ENCODE results near the gene TSPOAP1. TPM values are rescaled to one million over a fixed set of nuclear protein-coding genes. Genes with fewer than 3 reads are reported as not detected.

The TSPOAP1 gene
- total RNA-seq, 2 experiments from 2014 or later = 17.8 to 19.5 TPM

DNA sequence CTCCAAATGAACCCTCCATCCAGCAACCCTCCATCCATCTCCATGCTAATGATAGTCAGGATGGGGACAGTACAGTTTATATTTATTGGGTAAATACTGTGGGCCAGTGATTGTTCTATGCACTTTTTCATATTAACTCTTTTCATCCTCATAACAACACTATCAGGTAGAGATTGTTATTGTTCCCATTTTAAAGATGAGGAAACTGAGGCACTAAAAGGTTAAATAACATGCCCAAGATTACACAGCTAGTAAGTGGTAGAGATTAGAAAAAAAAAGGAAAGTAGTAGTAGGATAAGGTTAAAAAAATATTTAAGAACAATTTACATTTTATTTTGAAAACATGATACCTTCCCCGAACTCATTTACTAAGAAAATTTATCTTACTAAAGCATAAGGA is 45.3 kb upstream of the TSPOAP1 start:
- ATAC-seq (ENCODE audit: poor library complexity) (no peak), DNase-seq (no peak)
- Mint-ChIP-seq H3K27me3 (no peaks in the 10 kb centered on the region), H3K27ac (no peak overlapping the region), H3K9me3 (no peaks in the 10 kb centered on the region), H3K36me3 (ENCODE audit: low read depth) (no peaks in the 10 kb centered on the region), H3K4me1 (ENCODE audit: low read depth) (peaks cover 17% of the 10 kb centered on the region), H3K4me3 (no peak overlapping the region)
- POLR2A ChIA-PET = interaction anchor here (0.7 to 1.1 kb wide), 3 partner anchors 12 to 905 kb away, joined by 3 read pairs; partner anchors contain the start of gene SUPT4H1
- Histone ChIP-seq H3K4me1 (ENCODE audit: insufficient read depth, low read length) (peaks cover 10% of the 10 kb centered on the region), H3K36me3 (ENCODE audit: insufficient read depth, low read length) (no peaks in the 10 kb centered on the region), H3K27me3 (ENCODE audit: control insufficient read depth in 1 of 2, insufficient read depth in 2 of 2, low read length in 2 of 2) (no peaks in the 10 kb centered on the region), H3K27ac (ENCODE audit: low read depth in 1 of 2, low read length in 2 of 2) (no peak overlapping the region), H3K4me3 (ENCODE audit: low read length) (no peak overlapping the region), H3K9me3 (ENCODE audit: control insufficient read depth in 1 of 2, insufficient read depth in 1 of 2, low read length in 2 of 2) (no peaks in the 10 kb centered on the region)
- TF ChIP-seq, protein P1, sequence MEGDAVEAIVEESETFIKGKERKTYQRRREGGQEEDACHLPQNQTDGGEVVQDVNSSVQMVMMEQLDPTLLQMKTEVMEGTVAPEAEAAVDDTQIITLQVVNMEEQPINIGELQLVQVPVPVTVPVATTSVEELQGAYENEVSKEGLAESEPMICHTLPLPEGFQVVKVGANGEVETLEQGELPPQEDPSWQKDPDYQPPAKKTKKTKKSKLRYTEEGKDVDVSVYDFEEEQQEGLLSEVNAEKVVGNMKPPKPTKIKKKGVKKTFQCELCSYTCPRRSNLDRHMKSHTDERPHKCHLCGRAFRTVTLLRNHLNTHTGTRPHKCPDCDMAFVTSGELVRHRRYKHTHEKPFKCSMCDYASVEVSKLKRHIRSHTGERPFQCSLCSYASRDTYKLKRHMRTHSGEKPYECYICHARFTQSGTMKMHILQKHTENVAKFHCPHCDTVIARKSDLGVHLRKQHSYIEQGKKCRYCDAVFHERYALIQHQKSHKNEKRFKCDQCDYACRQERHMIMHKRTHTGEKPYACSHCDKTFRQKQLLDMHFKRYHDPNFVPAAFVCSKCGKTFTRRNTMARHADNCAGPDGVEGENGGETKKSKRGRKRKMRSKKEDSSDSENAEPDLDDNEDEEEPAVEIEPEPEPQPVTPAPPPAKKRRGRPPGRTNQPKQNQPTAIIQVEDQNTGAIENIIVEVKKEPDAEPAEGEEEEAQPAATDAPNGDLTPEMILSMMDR (IDR thresholded peaks at IDR 0.05) = no peak
- intact Hi-C loops (cut with DNase I, micrococcal nuclease) = no loop called here
- CTCF ChIA-PET = interaction anchor here (1.0 kb wide), 1 partner anchor 11 kb away, joined by 5 read pairs; no protein-coding TSS in a partner anchor

DNA sequence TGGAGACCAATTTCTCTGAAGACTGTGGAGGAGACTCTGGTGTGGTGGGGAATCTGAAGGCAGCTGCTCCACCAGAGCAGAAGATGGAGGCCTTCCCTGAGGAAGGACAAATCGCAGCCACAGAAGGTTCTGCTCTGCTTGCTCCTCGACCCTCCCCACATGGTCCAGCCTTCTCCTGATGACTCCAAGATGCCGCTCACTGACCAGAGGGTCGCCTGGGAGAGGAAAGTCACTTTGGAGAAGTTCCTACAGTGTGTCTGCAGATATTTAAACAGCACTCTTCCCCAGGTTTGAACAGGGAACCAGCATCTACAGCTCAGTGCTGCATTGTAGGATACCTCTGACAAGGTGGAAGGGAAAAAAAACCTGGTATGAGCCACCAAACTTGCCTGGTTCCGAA is 44.4 kb upstream of the TSPOAP1 start:
- intact Hi-C loops (cut with DNase I, micrococcal nuclease) = no loop called here
- H3K27ac ChIP-seq (ENCODE audit: low read depth in 1 of 2, low read length in 2 of 2) = no peak overlapping the region
- H3K27me3 ChIP-seq (ENCODE audit: control insufficient read depth in 1 of 2, insufficient read depth in 2 of 2, low read length in 2 of 2) = no peaks in the 10 kb centered on the region
- Mint-ChIP-seq H3K27me3 (no peaks in the 10 kb centered on the region), H3K36me3 (ENCODE audit: low read depth) (no peaks in the 10 kb centered on the region), H3K4me3 (no peak overlapping the region), H3K9me3 (no peaks in the 10 kb centered on the region), H3K27ac (no peak overlapping the region), H3K4me1 (ENCODE audit: low read depth) (peaks cover 10% of the 10 kb centered on the region)
- CTCF ChIA-PET = no interaction called here
- POLR2A ChIA-PET = interaction anchor here (1.1 kb wide), 1 partner anchor 21 kb away, joined by 3 read pairs; the partner anchor contains the start of gene SUPT4H1
- no peak for ATAC-seq (ENCODE audit: poor library complexity)
- TF ChIP-seq, protein P1 (IDR thresholded peaks at IDR 0.05) = no peak
- no peak overlapping the region for H3K4me3 ChIP-seq (ENCODE audit: low read length)
- no peaks in the 10 kb centered on the region for H3K9me3 ChIP-seq (ENCODE audit: control insufficient read depth in 1 of 2, insufficient read depth in 1 of 2, low read length in 2 of 2)
- H3K36me3 ChIP-seq (ENCODE audit: insufficient read depth, low read length) = no peaks in the 10 kb centered on the region
- no peak for DNase-seq
- H3K4me1 ChIP-seq (ENCODE audit: insufficient read depth, low read length) = peaks cover 3% of the 10 kb centered on the region

DNA sequence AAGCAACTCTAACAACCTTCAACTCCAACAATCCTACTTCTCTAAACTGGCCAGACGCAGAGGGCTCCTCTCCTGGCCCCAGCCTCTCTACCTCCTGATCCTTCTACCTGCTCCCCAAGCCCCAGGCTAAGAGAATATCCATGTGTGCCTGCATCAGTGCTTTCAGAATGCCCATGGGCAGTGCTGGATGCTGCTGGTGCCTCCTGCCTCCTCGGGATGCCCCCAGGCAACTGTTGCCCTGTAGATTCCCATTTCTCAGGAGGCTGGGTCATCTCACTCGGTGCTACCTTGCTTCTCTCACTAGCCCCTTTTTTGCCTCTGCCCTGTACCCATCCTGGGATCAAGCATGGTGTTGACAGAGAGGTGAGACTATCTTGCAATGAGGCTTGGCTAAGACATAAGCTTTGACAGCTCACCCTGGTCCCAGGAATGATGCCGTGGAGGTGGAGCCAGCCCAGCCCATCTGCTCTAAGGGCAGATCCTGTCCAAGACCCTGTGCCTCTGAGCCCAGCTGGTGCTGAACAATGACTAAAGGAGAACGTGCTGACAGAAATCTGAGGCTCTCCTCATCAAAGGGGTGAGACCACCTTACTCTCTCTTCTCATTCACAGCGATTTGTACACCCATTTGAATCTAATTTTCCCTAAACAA is 42.8 kb upstream of the TSPOAP1 start:
- CTCF ChIA-PET = interaction anchor here (1.0 kb wide), 1 partner anchor 73 kb away, joined by 3 read pairs; no protein-coding TSS in a partner anchor
- no peaks in the 10 kb centered on the region for H3K9me3 Mint-ChIP-seq
- no peak overlapping the region for H3K4me3 ChIP-seq (ENCODE audit: low read length)
- H3K27me3 ChIP-seq (ENCODE audit: control insufficient read depth in 1 of 2, insufficient read depth in 2 of 2, low read length in 2 of 2) = no peaks in the 10 kb centered on the region
- ATAC-seq (ENCODE audit: poor library complexity) (no peak), DNase-seq (no peak)
- no peaks in the 10 kb centered on the region for H3K4me1 Mint-ChIP-seq (ENCODE audit: low read depth)
- no peaks in the 10 kb centered on the region for H3K27me3 Mint-ChIP-seq
- intact Hi-C loops (cut with DNase I, micrococcal nuclease) = no loop called here
- no peak overlapping the region for H3K27ac ChIP-seq (ENCODE audit: low read depth in 1 of 2, low read length in 2 of 2)
- no peaks in the 10 kb centered on the region for H3K36me3 Mint-ChIP-seq (ENCODE audit: low read depth)
- no peaks in the 10 kb centered on the region for H3K9me3 ChIP-seq (ENCODE audit: control insufficient read depth in 1 of 2, insufficient read depth in 1 of 2, low read length in 2 of 2)
- no peaks in the 10 kb centered on the region for H3K4me1 ChIP-seq (ENCODE audit: insufficient read depth, low read length)
- no peaks in the 10 kb centered on the region for H3K36me3 ChIP-seq (ENCODE audit: insufficient read depth, low read length)
- H3K4me3 Mint-ChIP-seq = no peak overlapping the region
- H3K27ac Mint-ChIP-seq = no peak overlapping the region
- TF ChIP-seq, protein P1 (IDR thresholded peaks at IDR 0.05) = no peak
- POLR2A ChIA-PET = interaction anchor here (0.7 to 1.1 kb wide), 2 partner anchors 11 to 17 kb away, joined by 3 to 4 read pairs; no protein-coding TSS in a partner anchor
